A673 (cell line): ENCODE measurements around the gene NLGN4Y. TPM values are rescaled to one million over a fixed set of nuclear protein-coding genes. Genes with fewer than 3 reads are reported as not detected.

Experiments
- BruUV-seq: library from RNA; stranded (reverse); fragments of 400-500 nt; replicated peaks from 2 replicates; lab custom pipeline; 2021; lab: Mats Ljungman, UMichigan
- CTCF ChIA-PET: fragments of 300-600 bp; sonication (Branson Sonifier 250); formaldehyde crosslinking; loops from one replicate; lab custom pipeline; 2022; ENCODE audit warnings: antibody characterized with exemption; lab: Charles Lee
- POLR2A ChIA-PET: fragments of 300-600 bp; sonication (Branson Sonifier 250); formaldehyde crosslinking; loops from one replicate; lab custom pipeline; 2022; ENCODE audit warnings: antibody characterized with exemption; ENCODE audit not compliant: low non-redundant PET; lab: Charles Lee
- DNase-seq: peaks from one replicate; pipeline ENCODE4 v3.0.0-alpha.2; 2015; ENCODE audit warnings: low spot score
- H3K27ac ChIP-seq: fragments of 200-600 bp; sonication (generic); 2 replicates; pipeline ENCODE4 v1.5.1; 2016; ENCODE audit warnings: mixed run types, low read depth, mild to moderate bottlenecking, mixed read lengths, antibody characterized with exemption, low read length; ENCODE audit not compliant: poor library complexity, severe bottlenecking
- H3K27me3 ChIP-seq: fragments of 200-600 bp; sonication (generic); replicated peaks from 2 replicates; pipeline ENCODE4 v1.6.1; 2017; ENCODE audit warnings: mixed run types, low read depth, mild to moderate bottlenecking, mixed read lengths, antibody characterized with exemption, low read length; ENCODE audit not compliant: insufficient read depth, poor library complexity
- H3K36me3 ChIP-seq: fragments of 200-600 bp; sonication (generic); 2 replicates; pipeline ENCODE4 v1.6.1; 2016; ENCODE audit warnings: mixed run types, mild to moderate bottlenecking, mixed read lengths, antibody characterized with exemption, low read length; ENCODE audit not compliant: insufficient read depth, poor library complexity, severe bottlenecking
- H3K4me1 ChIP-seq: fragments of 200-600 bp; sonication (generic); 2 replicates; pipeline ENCODE4 v1.6.1; 2017; ENCODE audit warnings: mixed run types, mild to moderate bottlenecking, mixed read lengths, antibody characterized with exemption, low read length; ENCODE audit not compliant: insufficient read depth, poor library complexity, severe bottlenecking
- H3K4me3 ChIP-seq: fragments of 200-600 bp; sonication (generic); 2 replicates; pipeline ENCODE4 v1.5.1; 2016; ENCODE audit warnings: low read depth, mixed run types, mild to moderate bottlenecking, mixed read lengths, low read length; ENCODE audit not compliant: poor library complexity, severe bottlenecking
- H3K9me3 ChIP-seq: fragments of 200-600 bp; sonication (generic); 2 replicates; pipeline ENCODE4 v1.6.1; 2016; ENCODE audit warnings: mixed run types, low read depth, mild to moderate bottlenecking, mixed read lengths, antibody characterized with exemption, low read length; ENCODE audit not compliant: poor library complexity, severe bottlenecking
- CTCF ChIP-seq: fragments of 300-800, 200-600 bp; sonication (generic); conservative IDR thresholded peaks from 2 replicates; pipeline ENCODE4 v1.5.1; 2017; ENCODE audit warnings: low read depth, mild to moderate bottlenecking, antibody characterized with exemption, low read length, moderate library complexity, mixed read lengths
- EZH2 ChIP-seq: fragments of 200-600 bp; sonication (generic); IDR thresholded peaks from 2 replicates; pipeline ENCODE4 v1.6.1; 2017; ENCODE audit warnings: borderline replicate concordance, low read depth, mild to moderate bottlenecking, mixed read lengths, antibody characterized with exemption, low read length; ENCODE audit not compliant: poor library complexity, severe bottlenecking
- intact Hi-C: fragments of 100-400 bp; cut with micrococcal nuclease; formaldehyde crosslinking; loops from one replicate; pipeline ENCODE4 v1.10.0; 2022; ENCODE audit not compliant: unreplicated experiment
- total RNA-seq: library from RNA; stranded (reverse); gene quantifications from 2 replicates; pipeline ENCODE4 v1.2.3, GENCODE V29; 2021

Gene NLGN4Y
- total RNA-seq, 1 experiment from 2014 or later: not detected

- H3K36me3 ChIP-seq: no peaks in the 10 kb centered on the region
- no peaks in the 10 kb centered on the region for H3K27me3 ChIP-seq
- intact Hi-C loops: no loop called here
- TF ChIP-seq EZH2 (no peak), CTCF (no peak)
- ChIA-PET POLR2A (no interaction called here), CTCF (no interaction called here)
- no peaks in the 10 kb centered on the region for H3K9me3 ChIP-seq
- H3K4me1 ChIP-seq: no peaks in the 10 kb centered on the region
- DNase-seq: no peak
- no peak overlapping the region for H3K27ac ChIP-seq
- no peak overlapping the region for H3K4me3 ChIP-seq
- no TSS peak for BruUV-seq
Observed at GRCh38 chrY:14498071-14498470, 26.3 kb upstream of the NLGN4Y start.

GRCh38 chrY:14504592-14504991, 19.7 kb upstream of the NLGN4Y start:
- POLR2A ChIA-PET: no interaction called here
- Histone ChIP-seq H3K9me3 (no peaks in the 10 kb centered on the region), H3K27me3 (no peaks in the 10 kb centered on the region), H3K36me3 (no peaks in the 10 kb centered on the region), H3K4me1 (no peaks in the 10 kb centered on the region), H3K27ac (no peak overlapping the region), H3K4me3 (no peak overlapping the region)
- DNase-seq: no peak
- BruUV-seq: no TSS peak
- CTCF ChIA-PET: no interaction called here
- TF ChIP-seq EZH2 (no peak), CTCF (no peak)
- intact Hi-C loops: no loop called here

GRCh38 chrY:14522379-14522950, 1.9 kb upstream of the NLGN4Y start:
- no peaks in the 10 kb centered on the region for H3K4me1 ChIP-seq
- no peaks in the 10 kb centered on the region for H3K36me3 ChIP-seq
- BruUV-seq: no TSS peak
- no peaks in the 10 kb centered on the region for H3K9me3 ChIP-seq
- DNase-seq: no peak
- H3K4me3 ChIP-seq: no peak overlapping the region
- intact Hi-C loops: no loop called here
- no peak for TF ChIP-seq CTCF
- TF ChIP-seq EZH2: no peak
- ChIA-PET POLR2A (no interaction called here), CTCF (no interaction called here)
- H3K27ac ChIP-seq: no peak overlapping the region
- no peaks in the 10 kb centered on the region for H3K27me3 ChIP-seq
